ENCODE results near the gene OSBPL5.

GRCh38 chr11:3127706-3128355, 37.3 kb downstream of the OSBPL5 start:
- no peak for TF ChIP-seq NFE2L2 (IDR thresholded peaks at IDR 0.05; ENCODE audit: low read depth, low read length)
- no peak for TF ChIP-seq CTCF (conservative IDR thresholded peaks at IDR 0.05; ENCODE audit: low read depth, low read length)
- no peak for TF ChIP-seq USF2 (IDR thresholded peaks at IDR 0.05; ENCODE audit: low read depth, low read length)

All from IMR-90 (cell line).